ENCODE results near the gene TRIM34.
"Not testable (repeated sequence)": the region's sequence is repeated elsewhere in the genome, so short reads cannot be mapped to it uniquely, and the experiment has no call there.

Gene TRIM34

GRCh38 chr11:5621580-5621979, 3.2 kb upstream of the TRIM34 start:
- DNase-seq (ENCODE audit: low read depth) = no peak

GRCh38 chr11:5622802-5623201, 2.0 kb upstream of the TRIM34 start:
- no peak for DNase-seq (ENCODE audit: low read depth)

- DNase-seq (ENCODE audit: low read depth) = no peak
Measured at GRCh38 chr11:5625281-5625680, 480 bp downstream of the TRIM34 start.

GRCh38 chr11:5626196-5626595, 1.4 kb downstream of the TRIM34 start:
- peak; percentile 45 for DNase-seq (ENCODE audit: low read depth)

GRCh38 chr11:5631417-5631816, 6.6 kb downstream of the TRIM34 start:
- DNase-seq (ENCODE audit: low read depth) = no peak

- DNase-seq (ENCODE audit: low read depth) = no peak
Measured at GRCh38 chr11:5631969-5632635, 7.3 kb downstream of the TRIM34 start.

- no peak for DNase-seq (ENCODE audit: low read depth)
Measured at GRCh38 chr11:5639953-5640352, 15.2 kb downstream of the TRIM34 start.

- no peak for DNase-seq (ENCODE audit: low read depth)
Measured at GRCh38 chr11:5643585-5643984, 18.8 kb downstream of the TRIM34 start.

GRCh38 chr11:5646139-5646538, 21.3 kb downstream of the TRIM34 start:
- no peak for DNase-seq (ENCODE audit: low read depth)

GRCh38 chr11:5655474-5655873, 30.7 kb downstream of the TRIM34 start:
- no peak for DNase-seq (ENCODE audit: low read depth)

- not testable (repeated sequence) for DNase-seq (ENCODE audit: low read depth)
Measured at GRCh38 chr11:5656956-5657355, 32.2 kb downstream of the TRIM34 start.

- DNase-seq (ENCODE audit: low read depth) = no peak
Measured at GRCh38 chr11:5658318-5658717, 33.5 kb downstream of the TRIM34 start.

GRCh38 chr11:5663511-5663910, 38.7 kb downstream of the TRIM34 start:
- DNase-seq (ENCODE audit: low read depth) = no peak

GRCh38 chr11:5665051-5665570, 40.3 kb downstream of the TRIM34 start:
- DNase-seq (ENCODE audit: low read depth) = no peak

GRCh38 chr11:5665746-5666401, 41.1 kb downstream of the TRIM34 start:
- DNase-seq (ENCODE audit: low read depth) = no peak

- DNase-seq (ENCODE audit: low read depth) = no peak
Measured at GRCh38 chr11:5666402-5666793, 41.6 kb downstream of the TRIM34 start.

- peak; percentile 8 for DNase-seq (ENCODE audit: low read depth)
Measured at GRCh38 chr11:5671831-5672230, 47.0 kb downstream of the TRIM34 start.

GRCh38 chr11:5674391-5674790, 49.6 kb downstream of the TRIM34 start:
- no peak for DNase-seq (ENCODE audit: low read depth)

- no peak for DNase-seq (ENCODE audit: low read depth)
Measured at GRCh38 chr11:5679811-5680210, 55.0 kb downstream of the TRIM34 start.

- not testable (repeated sequence) for DNase-seq (ENCODE audit: low read depth)
Measured at GRCh38 chr11:5682890-5683441, 58.2 kb downstream of the TRIM34 start.

- DNase-seq (ENCODE audit: low read depth) = not testable (repeated sequence)
Measured at GRCh38 chr11:5683620-5684019, 58.8 kb downstream of the TRIM34 start.

- peak; percentile 3 for DNase-seq (ENCODE audit: low read depth)
Measured at GRCh38 chr11:5684036-5684645, 59.3 kb downstream of the TRIM34 start.

Data from ELR (cell line).